DMS 273 (cell line): ENCODE measurements around the gene CDK10.

Experiments used
- DNase-seq: peaks from one replicate; lab custom pipeline; 2025; ENCODE audit not compliant: unreplicated experiment; lab: John Stamatoyannopoulos, UW

Gene CDK10

GRCh38 chr16:89710709-89711564 lies 24.4 kb downstream of the CDK10 start:
- DNase-seq = no peak

GRCh38 chr16:89711601-89712273 lies 25.2 kb downstream of the CDK10 start:
- DNase-seq = peak; percentile 88

GRCh38 chr16:89712274-89712781 lies 25.8 kb downstream of the CDK10 start:
- peak; percentile 81 for DNase-seq

GRCh38 chr16:89716493-89716892 lies 30.0 kb downstream of the CDK10 start:
- DNase-seq = no peak

- DNase-seq = no peak
These were observed 30.6 kb downstream of the CDK10 start for GRCh38 chr16:89716916-89717687.

GRCh38 chr16:89717688-89718505 lies 31.4 kb downstream of the CDK10 start:
- no peak for DNase-seq

- DNase-seq = peak; percentile 84
These were observed 34.0 kb downstream of the CDK10 start for GRCh38 chr16:89720551-89720812.

GRCh38 chr16:89720813-89721545 lies 34.5 kb downstream of the CDK10 start, which contains the start of the genes VPS9D1 and ZNF276:
VPS9D1 (minus strand) TSS chr16:89720898; CDS start chr16:89720861, 37 bp downstream.
ZNF276 (plus strand) TSS chr16:89721537; CDS start chr16:89721641, 104 bp downstream.
- peak; percentile 94 for DNase-seq

GRCh38 chr16:89721546-89722391 lies 35.3 kb downstream of the CDK10 start:
- peak; percentile 79 for DNase-seq

- DNase-seq = no peak
These were observed 36.1 kb downstream of the CDK10 start for GRCh38 chr16:89722392-89723278.

- no peak for DNase-seq
These were observed 37.1 kb downstream of the CDK10 start for GRCh38 chr16:89723279-89724250.

- DNase-seq = no peak
These were observed 41.1 kb downstream of the CDK10 start for GRCh38 chr16:89727406-89728120.

GRCh38 chr16:89729293-89729692 lies 42.8 kb downstream of the CDK10 start:
- DNase-seq = no peak

GRCh38 chr16:89729863-89730593 lies 43.5 kb downstream of the CDK10 start:
- DNase-seq = no peak

- no peak for DNase-seq
These were observed 44.2 kb downstream of the CDK10 start for GRCh38 chr16:89730610-89731234.
